ENCODE results near the gene CD6. TPM values are rescaled to one million over a fixed set of nuclear protein-coding genes. Genes with fewer than 3 reads are reported as not detected.

The CD6 gene
- total and polyA plus RNA-seq, 3 donors from 2014 or later = 0.87 to 3.1 (median 1.6) TPM

DNA sequence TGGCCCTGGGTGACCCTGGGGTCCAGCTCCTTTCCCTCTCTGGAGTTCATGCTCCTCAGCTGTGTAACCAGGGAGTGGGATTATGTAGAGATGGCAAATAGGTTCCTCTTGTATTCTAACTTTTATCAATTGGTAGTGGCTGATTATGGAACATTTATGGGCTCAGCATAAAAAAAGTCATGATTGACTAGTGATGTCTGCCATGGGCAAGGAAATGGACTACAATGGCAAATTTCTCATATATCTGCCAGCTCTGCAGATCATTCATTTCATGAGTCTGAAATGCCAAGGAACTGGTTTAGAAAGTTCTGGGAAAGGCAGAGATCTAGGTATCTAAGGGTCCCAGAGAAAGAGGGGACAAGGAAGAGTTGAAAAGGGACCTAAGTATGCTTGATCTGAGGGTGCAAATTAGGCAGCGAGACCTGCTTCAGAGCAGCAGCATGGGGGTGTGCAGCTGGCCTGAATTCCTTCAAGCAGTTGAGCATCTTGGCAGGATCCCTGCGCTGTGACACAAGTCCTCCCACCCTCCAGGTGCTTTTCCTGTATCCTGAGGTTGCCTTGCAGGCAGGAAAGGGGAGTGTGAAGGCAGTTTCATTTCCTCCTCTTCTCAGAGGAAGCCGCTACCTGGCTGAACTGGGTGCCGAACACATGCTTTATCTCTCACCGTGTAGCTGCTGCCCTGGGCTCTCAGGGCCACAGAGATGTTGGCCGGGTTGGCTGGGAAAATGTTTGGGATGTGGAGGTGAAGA lies 29.9 kb upstream of the CD6 start:
- H3K4me1 ChIP-seq = no peaks in the 10 kb centered on the region
- H3K27ac ChIP-seq = no peak overlapping the region
- H3K9me3 ChIP-seq = no peaks in the 10 kb centered on the region
- intact Hi-C loops (cut with DNase I; ENCODE audit: low total_unique reads) = no loop called here
- no peak for DNase-seq
- H3K27me3 ChIP-seq = no peaks in the 10 kb centered on the region
- no peaks in the 10 kb centered on the region for H3K36me3 ChIP-seq (ENCODE audit: low read depth, missing control alignments)
- 84 to 87% methylated on average over 2 to 6 of the region's 6 CpGs for WGBS, 2 donors
- no peak overlapping the region for H3K4me3 ChIP-seq
- no peak for TF ChIP-seq POLR2A (IDR thresholded peaks at IDR 0.05)
- TF ChIP-seq, protein P1, sequence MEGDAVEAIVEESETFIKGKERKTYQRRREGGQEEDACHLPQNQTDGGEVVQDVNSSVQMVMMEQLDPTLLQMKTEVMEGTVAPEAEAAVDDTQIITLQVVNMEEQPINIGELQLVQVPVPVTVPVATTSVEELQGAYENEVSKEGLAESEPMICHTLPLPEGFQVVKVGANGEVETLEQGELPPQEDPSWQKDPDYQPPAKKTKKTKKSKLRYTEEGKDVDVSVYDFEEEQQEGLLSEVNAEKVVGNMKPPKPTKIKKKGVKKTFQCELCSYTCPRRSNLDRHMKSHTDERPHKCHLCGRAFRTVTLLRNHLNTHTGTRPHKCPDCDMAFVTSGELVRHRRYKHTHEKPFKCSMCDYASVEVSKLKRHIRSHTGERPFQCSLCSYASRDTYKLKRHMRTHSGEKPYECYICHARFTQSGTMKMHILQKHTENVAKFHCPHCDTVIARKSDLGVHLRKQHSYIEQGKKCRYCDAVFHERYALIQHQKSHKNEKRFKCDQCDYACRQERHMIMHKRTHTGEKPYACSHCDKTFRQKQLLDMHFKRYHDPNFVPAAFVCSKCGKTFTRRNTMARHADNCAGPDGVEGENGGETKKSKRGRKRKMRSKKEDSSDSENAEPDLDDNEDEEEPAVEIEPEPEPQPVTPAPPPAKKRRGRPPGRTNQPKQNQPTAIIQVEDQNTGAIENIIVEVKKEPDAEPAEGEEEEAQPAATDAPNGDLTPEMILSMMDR (IDR thresholded peaks at IDR 0.05) = no peak

DNA sequence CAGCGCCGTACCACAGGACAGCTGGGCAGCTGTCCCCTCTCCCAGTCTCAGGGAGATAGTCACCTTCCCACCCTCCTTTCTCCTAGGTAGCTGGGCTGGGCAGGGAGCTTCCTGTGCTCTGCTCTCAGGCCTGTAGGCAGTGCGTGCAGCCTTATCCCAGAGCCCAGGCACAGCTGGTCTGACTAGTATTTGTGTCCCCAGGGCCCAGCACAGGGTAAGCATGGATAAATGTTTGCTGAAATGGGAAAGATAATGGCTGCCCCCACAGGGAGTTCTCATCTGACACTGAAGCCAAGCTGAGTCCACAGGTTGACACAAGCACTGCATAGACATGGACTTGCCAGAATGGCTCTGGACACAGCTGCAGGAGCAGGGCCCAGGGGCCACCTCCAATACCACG lies 29.3 kb upstream of the CD6 start:
- Histone ChIP-seq H3K36me3 (ENCODE audit: low read depth, missing control alignments) (no peaks in the 10 kb centered on the region), H3K27ac (no peak overlapping the region), H3K4me1 (no peaks in the 10 kb centered on the region), H3K9me3 (no peaks in the 10 kb centered on the region), H3K27me3 (no peaks in the 10 kb centered on the region), H3K4me3 (no peak overlapping the region)
- 81 to 98% methylated on average over 4 of the region's 4 CpGs for WGBS, 2 donors
- intact Hi-C loops (cut with DNase I; ENCODE audit: low total_unique reads) = no loop called here
- TF ChIP-seq, protein P1 (IDR thresholded peaks at IDR 0.05) = no peak
- no peak for TF ChIP-seq POLR2A (IDR thresholded peaks at IDR 0.05)
- no peak for DNase-seq

DNA sequence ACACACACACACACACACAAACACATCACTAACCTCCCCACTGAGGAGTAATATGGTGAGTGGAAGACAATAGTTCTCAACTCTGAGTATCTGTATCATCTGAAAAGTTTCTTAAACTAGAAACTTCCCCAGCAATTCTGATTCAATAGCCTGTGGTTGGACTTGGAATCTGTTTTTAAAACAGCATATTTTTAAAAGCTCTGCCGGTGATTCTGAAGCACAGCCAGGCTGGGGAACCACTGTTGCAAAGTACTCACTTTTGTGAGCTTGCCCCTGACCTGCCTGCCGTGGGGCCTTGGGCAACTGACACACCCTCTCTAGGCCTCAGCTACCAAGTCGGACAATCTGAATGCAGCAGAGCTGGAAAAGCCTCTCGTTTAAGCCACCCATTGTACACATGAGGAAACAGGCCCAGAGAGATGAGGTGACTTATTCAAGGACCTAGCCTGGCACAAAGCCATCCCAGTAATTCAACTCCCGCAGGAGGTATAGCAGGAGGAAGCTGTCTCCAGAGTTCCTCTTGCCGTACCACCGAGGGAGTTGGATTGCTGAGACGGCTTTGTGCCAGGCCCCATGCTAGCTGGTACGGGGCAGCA lies 28.4 kb upstream of the CD6 start:
- no peaks in the 10 kb centered on the region for H3K36me3 ChIP-seq (ENCODE audit: low read depth, missing control alignments)

DNA sequence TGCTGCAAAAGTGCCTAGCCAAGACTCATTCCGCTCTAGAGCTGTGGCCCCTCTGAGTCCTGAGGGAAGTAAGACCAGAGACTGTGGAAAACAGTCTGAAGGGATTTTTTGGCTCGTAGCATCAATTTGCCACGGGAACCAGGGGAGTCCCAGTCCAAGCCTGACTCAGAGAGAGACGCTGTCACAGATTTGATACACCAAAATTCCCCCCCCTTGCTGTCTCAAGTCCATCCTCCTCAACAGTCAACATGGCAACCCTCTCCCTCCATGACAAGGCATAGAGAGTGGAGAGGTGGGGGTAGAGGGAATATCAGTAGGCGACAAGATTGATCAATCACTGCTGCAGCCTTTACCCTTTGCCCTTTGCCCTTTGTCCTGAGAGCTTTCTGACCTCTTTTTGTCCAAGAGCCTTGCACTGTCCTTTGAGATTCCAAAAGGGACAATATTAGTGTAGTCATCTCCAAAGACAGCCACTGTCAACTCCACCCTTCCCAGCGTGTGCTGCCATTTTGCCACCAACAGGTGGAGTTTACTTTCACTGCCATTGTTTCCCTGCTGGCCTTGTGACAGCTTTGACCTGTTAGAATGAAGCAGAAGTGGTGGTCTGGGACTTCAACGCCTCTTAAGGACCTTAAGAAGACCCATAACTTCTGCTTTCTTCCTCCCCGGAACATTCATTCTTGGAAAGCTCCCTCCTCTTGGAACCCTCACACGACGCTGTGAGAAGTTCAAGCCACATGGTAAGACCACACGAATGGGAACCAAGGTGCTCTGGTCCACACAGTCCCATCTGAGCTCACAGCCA lies 26.8 kb upstream of the CD6 start:
- Histone ChIP-seq H3K4me3 (no peak overlapping the region), H3K4me1 (no peaks in the 10 kb centered on the region), H3K9me3 (no peaks in the 10 kb centered on the region), H3K27ac (no peak overlapping the region), H3K27me3 (no peaks in the 10 kb centered on the region), H3K36me3 (ENCODE audit: low read depth, missing control alignments) (no peaks in the 10 kb centered on the region)
- no peak for DNase-seq
- intact Hi-C loops (cut with DNase I; ENCODE audit: low total_unique reads) = no loop called here
- WGBS, 2 donors = 88 to 93% methylated on average over 11 of the region's 11 CpGs
- TF ChIP-seq, protein P1 (IDR thresholded peaks at IDR 0.05) = peak in 1 of 3 experiments; percentile 2
- no peak for TF ChIP-seq POLR2A (IDR thresholded peaks at IDR 0.05)

More for the DNA sequence above, 28.4 kb upstream of the CD6 start:
- Histone ChIP-seq H3K4me3 (no peak overlapping the region), H3K27me3 (no peaks in the 10 kb centered on the region), H3K9me3 (no peaks in the 10 kb centered on the region), H3K4me1 (no peaks in the 10 kb centered on the region), H3K27ac (no peak overlapping the region)
- no peak for DNase-seq
- TF ChIP-seq POLR2A (IDR thresholded peaks at IDR 0.05) = no peak
- TF ChIP-seq, protein P1 (IDR thresholded peaks at IDR 0.05) = no peak
- WGBS, 2 donors = 65 to 68% methylated on average over 9 of the region's 9 CpGs
- intact Hi-C loops (cut with DNase I; ENCODE audit: low total_unique reads) = no loop called here
